GM12865 (cell line): ENCODE data around the gene SEMA3F.

ENCODE experiments used
- DNase-seq: peaks from one replicate; pipeline ENCODE4 v3.0.0; 2010; ENCODE audit warnings: low read depth
- H3K4me3 ChIP-seq: 2 replicates; pipeline ENCODE4 v1.5.1; 2011; ENCODE audit warnings: mild to moderate bottlenecking, low read depth, low read length, control low read depth
- TF ChIP-seq, protein P1 (sequence below): IDR thresholded peaks from 2 replicates; pipeline ENCODE4 v1.5.1; 2011; ENCODE audit warnings: low read length, control low read depth, low read depth, inconsistent platforms; ENCODE audit not compliant: insufficient read depth; ENCODE audit errors: missing control alignments

SEMA3F gene

DNA sequence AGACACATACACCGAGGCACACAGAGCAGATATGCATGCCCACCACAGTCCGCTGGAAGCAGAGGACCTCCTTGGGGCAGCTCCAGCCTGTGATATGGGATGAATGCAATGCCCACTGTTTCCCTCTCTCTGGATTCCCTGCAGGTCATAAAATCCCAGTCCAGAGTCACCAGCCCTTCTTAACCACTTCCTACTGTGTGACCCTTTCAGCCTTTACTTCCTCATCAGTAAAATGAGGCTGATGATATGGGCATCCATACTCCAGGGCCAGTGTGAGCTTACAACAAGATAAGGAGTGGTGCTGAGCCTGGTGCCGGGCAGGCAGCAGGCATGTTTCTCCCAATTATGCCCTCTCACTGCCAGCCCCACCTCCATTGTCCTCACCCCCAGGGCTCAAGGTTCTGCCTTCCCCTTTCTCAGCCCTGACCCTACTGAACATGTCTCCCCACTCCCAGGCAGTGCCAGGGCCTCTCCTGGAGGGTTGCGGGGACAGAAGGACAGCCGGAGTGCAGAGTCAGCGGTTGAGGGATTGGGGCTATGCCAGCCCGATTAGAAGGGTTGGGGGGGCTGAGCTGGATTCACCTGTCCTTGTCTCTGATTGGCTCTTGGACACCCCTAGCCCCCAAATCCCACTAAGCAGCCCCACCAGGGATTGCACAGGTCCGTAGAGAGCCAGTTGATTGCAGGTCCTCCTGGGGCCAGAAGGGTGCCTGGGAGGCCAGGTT is 36.0 kb downstream of the SEMA3F start, which contains the start of gene GNAT1:
TSS of gene GNAT1 (plus strand) at position 675 of the 725 bp plus-strand sequence. CDS start 116 bp downstream, outside the sequence.
- TF ChIP-seq, protein P1, sequence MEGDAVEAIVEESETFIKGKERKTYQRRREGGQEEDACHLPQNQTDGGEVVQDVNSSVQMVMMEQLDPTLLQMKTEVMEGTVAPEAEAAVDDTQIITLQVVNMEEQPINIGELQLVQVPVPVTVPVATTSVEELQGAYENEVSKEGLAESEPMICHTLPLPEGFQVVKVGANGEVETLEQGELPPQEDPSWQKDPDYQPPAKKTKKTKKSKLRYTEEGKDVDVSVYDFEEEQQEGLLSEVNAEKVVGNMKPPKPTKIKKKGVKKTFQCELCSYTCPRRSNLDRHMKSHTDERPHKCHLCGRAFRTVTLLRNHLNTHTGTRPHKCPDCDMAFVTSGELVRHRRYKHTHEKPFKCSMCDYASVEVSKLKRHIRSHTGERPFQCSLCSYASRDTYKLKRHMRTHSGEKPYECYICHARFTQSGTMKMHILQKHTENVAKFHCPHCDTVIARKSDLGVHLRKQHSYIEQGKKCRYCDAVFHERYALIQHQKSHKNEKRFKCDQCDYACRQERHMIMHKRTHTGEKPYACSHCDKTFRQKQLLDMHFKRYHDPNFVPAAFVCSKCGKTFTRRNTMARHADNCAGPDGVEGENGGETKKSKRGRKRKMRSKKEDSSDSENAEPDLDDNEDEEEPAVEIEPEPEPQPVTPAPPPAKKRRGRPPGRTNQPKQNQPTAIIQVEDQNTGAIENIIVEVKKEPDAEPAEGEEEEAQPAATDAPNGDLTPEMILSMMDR, result no peak
- no peak for DNase-seq
- no peak within 1 kb of the TSS for H3K4me3 ChIP-seq

DNA sequence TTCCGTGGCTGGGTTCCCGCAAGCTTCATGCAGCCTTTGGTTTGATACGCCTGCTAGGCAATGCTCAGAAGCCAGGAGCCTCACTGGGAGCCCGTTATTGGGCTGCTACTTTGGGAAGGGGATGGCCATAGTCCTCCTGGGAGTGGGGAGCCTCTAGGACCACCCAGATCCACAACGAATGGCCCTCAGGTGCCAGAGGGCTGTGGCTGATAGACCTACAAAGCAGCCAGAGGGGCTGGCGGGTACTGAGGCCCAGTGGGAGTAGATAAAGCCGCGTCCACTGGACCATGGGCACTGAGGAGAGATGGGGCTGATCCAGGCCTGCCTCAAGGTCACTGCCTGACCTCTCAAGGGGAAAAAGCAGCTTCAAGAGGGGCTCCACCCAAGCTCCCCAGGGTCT is 37.0 kb downstream of the SEMA3F start:
- H3K4me3 ChIP-seq, result no peak overlapping the region
- no peak for DNase-seq
- TF ChIP-seq, protein P1, result no peak

DNA sequence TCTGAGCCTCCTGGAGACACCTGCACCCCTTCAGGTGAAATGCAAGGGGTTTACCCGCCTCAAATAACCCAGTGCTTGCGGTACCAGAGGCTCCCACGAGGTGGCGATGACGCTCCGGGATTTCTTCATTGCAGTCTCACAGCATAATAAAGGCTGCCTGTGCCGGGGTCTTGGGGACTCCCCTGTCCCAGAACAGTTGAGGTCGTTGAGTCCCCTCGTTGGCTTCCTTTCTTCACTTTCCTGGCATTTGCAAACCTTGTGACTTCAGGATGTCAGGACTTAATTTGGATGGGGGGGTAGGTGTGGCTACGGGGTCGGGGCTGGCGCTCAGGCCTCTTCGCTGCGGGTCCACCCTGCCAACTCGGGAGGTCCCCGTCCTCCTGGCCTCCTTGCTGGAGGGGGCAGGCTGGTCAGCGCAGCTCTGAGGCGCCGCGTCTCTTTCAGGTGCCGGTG is 37.6 kb downstream of the SEMA3F start:
- H3K4me3 ChIP-seq, result no peak overlapping the region

DNA sequence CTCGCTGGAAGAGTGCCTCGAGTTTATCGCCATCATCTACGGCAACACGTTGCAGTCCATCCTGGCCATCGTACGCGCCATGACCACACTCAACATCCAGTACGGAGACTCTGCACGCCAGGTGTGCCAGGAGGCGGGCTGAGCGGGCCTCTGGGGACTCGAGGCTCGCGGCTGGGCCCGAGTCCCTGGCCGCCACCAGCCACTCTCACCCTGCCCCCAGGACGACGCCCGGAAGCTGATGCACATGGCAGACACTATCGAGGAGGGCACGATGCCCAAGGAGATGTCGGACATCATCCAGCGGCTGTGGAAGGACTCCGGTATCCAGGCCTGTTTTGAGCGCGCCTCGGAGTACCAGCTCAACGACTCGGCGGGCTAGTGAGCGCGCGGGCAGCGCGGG is 38.2 kb downstream of the SEMA3F start:
- no peak for DNase-seq

More for the DNA sequence above, 37.6 kb downstream of the SEMA3F start:
- peak; percentile 78 for DNase-seq
- TF ChIP-seq, protein P1, result peak; percentile 92

DNA sequence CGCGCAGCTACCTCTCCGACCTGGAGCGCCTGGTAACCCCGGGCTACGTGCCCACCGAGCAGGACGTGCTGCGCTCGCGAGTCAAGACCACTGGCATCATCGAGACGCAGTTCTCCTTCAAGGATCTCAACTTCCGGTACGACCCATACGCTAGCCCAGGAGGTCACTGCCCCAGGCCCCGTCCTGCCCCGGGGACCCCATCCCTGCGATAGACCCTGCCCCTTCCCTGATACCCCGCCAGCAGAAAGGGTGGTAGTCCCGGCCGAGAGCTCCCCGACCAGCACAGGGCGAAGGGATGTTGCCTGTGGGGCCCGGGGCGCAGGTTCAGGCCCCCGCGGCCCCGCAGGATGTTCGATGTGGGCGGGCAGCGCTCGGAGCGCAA is 38.6 kb downstream of the SEMA3F start:
- TF ChIP-seq, protein P1, result no peak
- H3K4me3 ChIP-seq, result no peak overlapping the region
- no peak for DNase-seq

More for the DNA sequence above, 38.2 kb downstream of the SEMA3F start:
- H3K4me3 ChIP-seq, result no peak overlapping the region
- TF ChIP-seq, protein P1, result no peak

DNA sequence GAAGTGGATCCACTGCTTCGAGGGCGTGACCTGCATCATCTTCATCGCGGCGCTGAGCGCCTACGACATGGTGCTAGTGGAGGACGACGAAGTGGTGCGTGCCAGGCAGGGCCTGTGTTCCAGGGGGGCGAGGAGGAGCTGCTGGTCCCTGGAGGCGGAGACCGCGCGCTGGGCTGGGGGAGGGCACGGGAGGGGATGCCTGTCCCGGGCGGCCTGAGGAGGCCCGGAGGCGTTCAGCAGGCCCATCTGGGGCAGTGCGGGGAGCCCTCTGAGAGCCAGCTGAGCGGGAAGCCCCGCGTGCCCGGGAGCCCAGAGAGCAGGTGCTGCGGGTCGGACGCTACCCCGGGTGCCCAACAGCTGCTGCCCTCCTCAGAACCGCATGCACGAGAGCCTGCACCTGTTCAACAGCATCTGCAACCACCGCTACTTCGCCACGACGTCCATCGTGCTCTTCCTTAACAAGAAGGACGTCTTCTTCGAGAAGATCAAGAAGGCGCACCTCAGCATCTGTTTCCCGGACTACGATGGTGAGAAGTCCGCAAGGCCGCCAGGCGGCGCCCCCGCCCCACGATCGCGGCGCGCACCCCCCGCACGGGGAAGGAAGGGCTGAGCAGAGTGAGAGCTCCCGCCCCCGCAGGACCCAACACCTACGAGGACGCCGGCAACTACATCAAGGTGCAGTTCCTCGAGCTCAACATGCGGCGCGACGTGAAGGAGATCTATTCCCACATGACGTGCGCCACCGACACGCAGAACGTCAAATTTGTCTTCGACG is 39.2 kb downstream of the SEMA3F start:
- peak; percentile 71 for DNase-seq

More for the DNA sequence above, 39.2 kb downstream of the SEMA3F start:
- no peak overlapping the region for H3K4me3 ChIP-seq
- TF ChIP-seq, protein P1, result peak; percentile 65
